CD14-positive monocyte (primary cell): Measurements from ENCODE around the gene PDLIM7. TPM values are rescaled to one million over a fixed set of nuclear protein-coding genes. Genes with fewer than 3 reads are reported as not detected.
A peak's percentile ranks its signal among the peaks of the same experiment; 100 is the strongest.

ENCODE experiments used
- DNase-seq, 3 donors: peaks; one replicate each; pipeline ENCODE4 v3.0.0-alpha.2; 2011 to 2022
- H2AFZ ChIP-seq: 2 replicates; pipeline ENCODE4 v1.6.0; 2012; ENCODE audit warnings: mild to moderate bottlenecking, low read depth, low read length, inconsistent platforms; ENCODE audit not compliant: insufficient read depth, poor library complexity, severe bottlenecking
- H3K27ac ChIP-seq, 2 donors: 1 replicate in 1 of 2; 2 replicates in 1 of 2; pipeline ENCODE4 v1.5.1; 2012 to 2013; ENCODE audit warnings: low read length in 2 of 2, control low read depth in 1 of 2, inconsistent platforms in 1 of 2, low read depth in 1 of 2, mild to moderate bottlenecking in 1 of 2
- H3K27me3 ChIP-seq, 2 donors: one replicate each; pipeline versions ENCODE4 v1.6.0 to v1.6.1; 2011 to 2013; ENCODE audit warnings: low read length in 2 of 2; ENCODE audit not compliant: control insufficient read depth in 2 of 2, insufficient read depth in 2 of 2
- H3K36me3 ChIP-seq, 2 donors: replicated peaks in 1 of 2; 1 replicate in 1 of 2; 2 replicates in 1 of 2; pipeline versions ENCODE4 v1.5.1 to v1.6.1; 2012 to 2013; ENCODE audit warnings: low read length in 2 of 2, control low read depth in 1 of 2, inconsistent platforms in 1 of 2, mild to moderate bottlenecking in 1 of 2; ENCODE audit not compliant: insufficient read depth in 2 of 2, control insufficient read depth in 1 of 2
- H3K4me1 ChIP-seq, 2 donors: 1 replicate in 1 of 2; 2 replicates in 1 of 2; pipeline versions ENCODE4 v1.5.1 to v1.6.1; 2012 to 2013; ENCODE audit warnings: low read length in 2 of 2, control low read depth in 1 of 2, inconsistent platforms in 1 of 2, mild to moderate bottlenecking in 1 of 2, moderate library complexity in 1 of 2; ENCODE audit not compliant: insufficient read depth in 2 of 2, control insufficient read depth in 1 of 2
- H3K4me2 ChIP-seq: replicated peaks from 2 replicates; pipeline ENCODE3; 2012; ENCODE audit warnings: low read length, moderate library complexity, mild to moderate bottlenecking; ENCODE audit not compliant: poor library complexity, severe bottlenecking; ENCODE audit errors: extremely low read depth
- H3K4me3 ChIP-seq, 3 experiments: fragments of 200-600 bp in 1 of 3; sonication (generic) in 1 of 3; replicated peaks in 1 of 3; 1 replicate in 2 of 3; 2 replicates in 1 of 3; pipeline ENCODE4 v1.5.1; 2011 to 2013; ENCODE audit warnings: low read length in 3 of 3, mild to moderate bottlenecking in 3 of 3, control low read depth in 2 of 3, low read depth in 2 of 3, inconsistent platforms in 1 of 3, moderate library complexity in 1 of 3
- H3K79me2 ChIP-seq: 2 replicates; pipeline ENCODE4 v1.6.0; 2012; ENCODE audit warnings: mild to moderate bottlenecking, control low read depth, inconsistent platforms, low read length, moderate library complexity; ENCODE audit not compliant: insufficient read depth
- H3K9ac ChIP-seq: 2 replicates; pipeline ENCODE4 v1.6.0; 2017; ENCODE audit warnings: low read length, mild to moderate bottlenecking; ENCODE audit not compliant: insufficient read depth, poor library complexity, severe bottlenecking
- H3K9me3 ChIP-seq, 2 donors: replicated peaks in 1 of 2; 1 replicate in 1 of 2; 2 replicates in 1 of 2; pipeline versions ENCODE4 v1.5.1 to v1.6.1; 2012 to 2013; ENCODE audit warnings: low read length in 2 of 2, control low read depth in 1 of 2; ENCODE audit not compliant: control insufficient read depth in 1 of 2, insufficient read depth in 1 of 2
- H4K20me1 ChIP-seq: 2 replicates; pipeline ENCODE4 v1.6.0; 2012; ENCODE audit warnings: mild to moderate bottlenecking, low read length, control low read depth, moderate library complexity; ENCODE audit not compliant: insufficient read depth
- H3K27ac Mint-ChIP-seq, 7 donors: one replicate each; pipeline ENCODE4 v1.8.0; 2020; ENCODE audit warnings: mild to moderate bottlenecking in 7 of 7, mixed read lengths in 7 of 7, moderate library complexity in 6 of 7, inconsistent platforms in 2 of 7
- H3K27me3 Mint-ChIP-seq, 3 donors: one replicate each; pipeline ENCODE4 v1.8.0; 2021 to 2022; ENCODE audit warnings: low read depth in 3 of 3, mild to moderate bottlenecking in 3 of 3, mixed read lengths in 3 of 3, moderate library complexity in 3 of 3, inconsistent platforms in 1 of 3
- H3K36me3 Mint-ChIP-seq, 2 donors: one replicate each; pipeline ENCODE4 v1.8.0; 2020; ENCODE audit warnings: mixed read lengths in 2 of 2, inconsistent platforms in 1 of 2, mild to moderate bottlenecking in 1 of 2
- H3K4me1 Mint-ChIP-seq: one replicate; pipeline ENCODE4 v1.8.0; 2020; ENCODE audit warnings: mild to moderate bottlenecking, mixed read lengths
- H3K4me3 Mint-ChIP-seq, 2 donors: one replicate each; pipeline ENCODE4 v1.8.0; 2020; ENCODE audit warnings: mild to moderate bottlenecking in 2 of 2, mixed read lengths in 2 of 2, moderate library complexity in 1 of 2
- H3K9me3 Mint-ChIP-seq, 7 donors: one replicate each; pipeline ENCODE4 v1.8.0; 2020 to 2022; ENCODE audit warnings: mixed read lengths in 7 of 7, mild to moderate bottlenecking in 6 of 7, moderate library complexity in 6 of 7, inconsistent platforms in 2 of 7
- CTCF ChIP-seq: fragments of 200-600 bp; IDR thresholded peaks from one replicate; pipeline ENCODE4 v1.8.0; 2022; ENCODE audit warnings: antibody characterized with exemption, mild to moderate bottlenecking
- WGBS: methylation state at CpG from one replicate; pipeline ENCODE4 v1.1.5; 2013; ENCODE audit warnings: missing lambda C conversion rate; ENCODE audit not compliant: insufficient coverage; 5-methylcytosine and 5-hydroxymethylcytosine counted together
- intact Hi-C, 2 donors: fragments of 100-400 bp; cut with micrococcal nuclease; formaldehyde crosslinking; loops; one replicate each; pipeline versions ENCODE4 v1.15.0 to v1.15.1; 2023
- polyA plus RNA-seq, 3 donors: library from polyadenylated mRNA; depleted of rRNA in 1 of 3; unstranded in 2 of 3; stranded (reverse) in 1 of 3; fragments of 300-500 nt in 2 of 3; fragments of >200 nt in 1 of 3; fragmentation: Illumina TruSeq in 2 of 3; gene quantifications; 1 replicate in 2 of 3; 2 replicates in 1 of 3; pipeline ENCODE4 v1.2.3, GENCODE V29; 2012 to 2021

PDLIM7 gene
- polyA plus RNA-seq, 3 donors, result 21.6 to 126 (median 27.2) TPM

- H3K27ac Mint-ChIP-seq, result no peak overlapping the region
- Histone ChIP-seq H3K79me2 (no peaks in the 10 kb centered on the region), H3K9me3 (no peaks in the 10 kb centered on the region), H3K9ac (no peak overlapping the region), H3K4me3 (no peak overlapping the region), H3K4me2 (no peak overlapping the region), H3K4me1 (peaks cover 41 to 56% of the 10 kb centered on the region in 2 donors), H3K27me3 (peaks cover 0 to 56% of the 10 kb centered on the region in 2 donors), H4K20me1 (peaks cover 34% of the 10 kb centered on the region), H3K36me3 (no peaks in the 10 kb centered on the region), H3K27ac (no peak overlapping the region), H2AFZ (no peak overlapping the region)
- peaks cover 0 to 12% of the 10 kb centered on the region in 2 donors for H3K36me3 Mint-ChIP-seq
- H3K27me3 Mint-ChIP-seq, result peaks cover 51 to 72% (median 52%) of the 10 kb centered on the region in 3 donors
- TF ChIP-seq CTCF, result no peak
- peaks cover 0 to 6% (median 0%) of the 10 kb centered on the region in 7 donors for H3K9me3 Mint-ChIP-seq
- intact Hi-C loops, result no loop called here
- H3K4me1 Mint-ChIP-seq, result peaks cover 47% of the 10 kb centered on the region
- H3K4me3 Mint-ChIP-seq, result peak overlapping the region in 1 of 2 donors; percentile 60
- 90% methylated on average over 15 of the region's 18 CpGs for WGBS
- DNase-seq, result no peak
Observed at GRCh38 chr5:177449140-177450061, 48.0 kb downstream of the PDLIM7 start.

- H3K27ac ChIP-seq, result no peak overlapping the region
- peaks cover 40 to 56% of the 10 kb centered on the region in 2 donors for H3K4me1 ChIP-seq
- H3K4me2 ChIP-seq, result peak overlapping the region; percentile 57
- H3K9ac ChIP-seq, result no peak overlapping the region
- peaks cover 45 to 64% (median 46%) of the 10 kb centered on the region in 3 donors for H3K27me3 Mint-ChIP-seq
- H2AFZ ChIP-seq, result no peak overlapping the region
- H3K79me2 ChIP-seq, result no peaks in the 10 kb centered on the region
- H3K27me3 ChIP-seq, result peaks cover 0 to 48% of the 10 kb centered on the region in 2 donors
- no peaks in the 10 kb centered on the region for H3K9me3 ChIP-seq
- intact Hi-C loops, result no loop called here
- peaks cover 44% of the 10 kb centered on the region for H3K4me1 Mint-ChIP-seq
- no peak for DNase-seq
- H3K4me3 Mint-ChIP-seq, result peak overlapping the region; percentile 66 to 70
- H3K27ac Mint-ChIP-seq, result peak overlapping the region in 6 of 7 donors; percentile 55 to 85 (median 62)
- 54% methylated on average over 3 of the region's 6 CpGs for WGBS
- no peak for TF ChIP-seq CTCF
- peak overlapping the region in 1 of 3 experiments; percentile 28 for H3K4me3 ChIP-seq
- peaks cover 4 to 5% of the 10 kb centered on the region in 2 donors for H3K36me3 ChIP-seq
- H4K20me1 ChIP-seq, result peaks cover 44% of the 10 kb centered on the region
- H3K9me3 Mint-ChIP-seq, result peaks cover 0 to 4% (median 0%) of the 10 kb centered on the region in 7 donors
- H3K36me3 Mint-ChIP-seq, result peaks cover 1 to 12% of the 10 kb centered on the region in 2 donors
Observed at GRCh38 chr5:177448244-177448950, 49.0 kb downstream of the PDLIM7 start.
